GM23338 (cell line): ENCODE results near the gene C3orf49. TPM values are rescaled to one million over a fixed set of nuclear protein-coding genes. Genes with fewer than 3 reads are reported as not detected.

Source experiments
- ATAC-seq: fragments of 200-7000 bp; cut with Tn5 transposase; 3 replicates; pipeline ENCODE4 v1.9.1; 2020
- DNase-seq: peaks from one replicate; pipeline ENCODE4 v3.0.0-alpha.2; 2015; ENCODE audit warnings: low spot score
- H2AFZ ChIP-seq: fragments of 200-600 bp; sonication (generic); 2 replicates; pipeline ENCODE4 v1.8.0; 2016; ENCODE audit warnings: antibody characterized with exemption, mild to moderate bottlenecking, moderate library complexity
- H3F3A ChIP-seq: fragments of 200-600 bp; sonication (generic); replicated peaks from 2 replicates; pipeline ENCODE4 v1.8.0; 2017; ENCODE audit warnings: antibody characterized with exemption, mixed run types, low read depth
- H3K27ac ChIP-seq: fragments of 200-600 bp; sonication (generic); 2 replicates; pipeline ENCODE4 v1.6.1; 2016; ENCODE audit warnings: low read depth
- H3K27me3 ChIP-seq: fragments of 200-600 bp; sonication (generic); 2 replicates; pipeline ENCODE4 v1.8.0; 2016; ENCODE audit warnings: mild to moderate bottlenecking, mixed run types, moderate library complexity; ENCODE audit not compliant: insufficient read depth
- H3K36me3 ChIP-seq: fragments of 200-600 bp; sonication (generic); 2 replicates; pipeline ENCODE4 v1.8.0; 2016; ENCODE audit warnings: mild to moderate bottlenecking; ENCODE audit not compliant: insufficient read depth
- H3K4me1 ChIP-seq: fragments of 200-600 bp; sonication (generic); 2 replicates; pipeline ENCODE4 v1.8.0; 2016; ENCODE audit warnings: mild to moderate bottlenecking, moderate library complexity; ENCODE audit not compliant: insufficient read depth
- H3K4me2 ChIP-seq: fragments of 200-600 bp; sonication (generic); 2 replicates; pipeline ENCODE4 v1.7.1; 2017; ENCODE audit warnings: mixed run types
- H3K4me3 ChIP-seq: fragments of 200-600 bp; sonication (generic); 2 replicates; pipeline ENCODE4 v1.6.1; 2016; ENCODE audit warnings: mixed run types
- H3K79me2 ChIP-seq: fragments of 200-600 bp; sonication (generic); replicated peaks from 2 replicates; pipeline ENCODE4 v1.8.0; 2017; ENCODE audit warnings: mild to moderate bottlenecking; ENCODE audit not compliant: insufficient read depth
- H3K9me2 ChIP-seq: fragments of 200-600 bp; sonication (generic); 2 replicates; pipeline ENCODE4 v1.8.0; 2017; ENCODE audit not compliant: insufficient read depth
- H4K20me1 ChIP-seq: fragments of 200-600 bp; sonication (generic); replicated peaks from 2 replicates; pipeline ENCODE4 v1.8.0; 2017; ENCODE audit warnings: mild to moderate bottlenecking; ENCODE audit not compliant: insufficient read depth
- H3K27ac Mint-ChIP-seq: 2 replicates; pipeline ENCODE4 v1.8.0; 2020; ENCODE audit warnings: inconsistent platforms, mild to moderate bottlenecking, moderate library complexity, mixed read lengths
- H3K27me3 Mint-ChIP-seq: 3 replicates; pipeline ENCODE4 v1.8.0; 2022; ENCODE audit warnings: low read depth, mild to moderate bottlenecking, moderate library complexity, mixed read lengths, inconsistent platforms; ENCODE audit not compliant: insufficient read depth, poor library complexity
- H3K36me3 Mint-ChIP-seq: 3 replicates; pipeline ENCODE4 v1.8.0; 2021; ENCODE audit warnings: low read depth, mild to moderate bottlenecking, inconsistent platforms, moderate library complexity, mixed read lengths
- H3K4me1 Mint-ChIP-seq: 3 replicates; pipeline ENCODE4 v1.8.0; 2020; ENCODE audit warnings: mild to moderate bottlenecking, inconsistent platforms, mixed read lengths
- H3K4me3 Mint-ChIP-seq: 3 replicates; pipeline ENCODE4 v1.8.0; 2021; ENCODE audit warnings: moderate library complexity, mild to moderate bottlenecking, inconsistent platforms, mixed read lengths
- H3K9me3 Mint-ChIP-seq: 3 replicates; pipeline ENCODE4 v1.8.0; 2020; ENCODE audit warnings: moderate library complexity, mild to moderate bottlenecking, inconsistent platforms, mixed read lengths
- CREB1 ChIP-seq: fragments of 250-450 bp; sonication (Bioruptor Pico); IDR thresholded peaks from 2 replicates; pipeline ENCODE4 v1.5.0; 2020; ENCODE audit warnings: low read depth, mild to moderate bottlenecking, moderate library complexity
- ETS1 ChIP-seq: IDR thresholded peaks from 2 replicates; pipeline ENCODE4 v1.6.1; 2016; ENCODE audit warnings: antibody characterized with exemption
- EZH2phosphoT487 ChIP-seq: fragments of 200-600 bp; sonication (generic); IDR thresholded peaks from one replicate; pipeline ENCODE4 v1.8.1; 2018; ENCODE audit warnings: antibody characterized with exemption; ENCODE audit not compliant: unreplicated experiment
- JUNB ChIP-seq: IDR thresholded peaks from one replicate; pipeline ENCODE4 v1.6.1; 2016; ENCODE audit warnings: antibody characterized with exemption; ENCODE audit not compliant: unreplicated experiment
- POLR2AphosphoS5 ChIP-seq: IDR thresholded peaks from 2 replicates; pipeline ENCODE4 v1.6.1; 2016; ENCODE audit warnings: antibody characterized with exemption, low read depth
- REST ChIP-seq: IDR thresholded peaks from one replicate; pipeline ENCODE4 v1.6.1; 2018; ENCODE audit warnings: antibody characterized with exemption; ENCODE audit not compliant: unreplicated experiment
- STAT1 ChIP-seq: IDR thresholded peaks from one replicate; pipeline ENCODE4 v1.6.1; 2016; ENCODE audit warnings: antibody characterized with exemption; ENCODE audit not compliant: unreplicated experiment
- ZNF331 ChIP-seq: fragments of 250-450 bp; sonication (Bioruptor Pico); IDR thresholded peaks from 2 replicates; pipeline ENCODE4 v1.5.0; 2020; ENCODE audit warnings: low read depth, mild to moderate bottlenecking, moderate library complexity
- ZNF462 ChIP-seq: fragments of 250-450 bp; sonication (Bioruptor Pico); IDR thresholded peaks from 2 replicates; pipeline ENCODE4 v1.5.0; 2020; ENCODE audit warnings: mild to moderate bottlenecking, moderate library complexity
- polyA plus RNA-seq: library from polyadenylated mRNA; unstranded; fragments of >200 nt; fragmentation: Nextera tagmentation; extraction: Ambion mirVana; gene quantifications from 2 replicates; pipeline ENCODE4 v1.2.1, GENCODE V29; 2016
- total RNA-seq: library from RNA; depleted of rRNA; stranded (reverse); fragments of >200 nt; shearing (Covaris generic); gene quantifications from 2 replicates; pipeline ENCODE4 v1.2.3, GENCODE V29; 2014

C3orf49 gene
- total and polyA plus RNA-seq, 2 experiments from 2014 or later = 0.23 TPM; not detected in 1

- H3K9me2 ChIP-seq = no peaks in the 10 kb centered on the region
- H3K4me2 ChIP-seq = no peak overlapping the region
- peaks cover 7% of the 10 kb centered on the region; the same call in 1 of the 2 replicates for H4K20me1 ChIP-seq
- ATAC-seq (no peak), DNase-seq (no peak)
- no peaks in the 10 kb centered on the region for H3K36me3 ChIP-seq
- no peaks in the 10 kb centered on the region for H3F3A ChIP-seq
- no peak overlapping the region for H3K4me3 ChIP-seq
- no peaks in the 10 kb centered on the region for H3K9me3 Mint-ChIP-seq
- H3K79me2 ChIP-seq = peaks cover 9% of the 10 kb centered on the region
- peaks cover 23% of the 10 kb centered on the region for H3K4me1 Mint-ChIP-seq
- H3K4me3 Mint-ChIP-seq = no peak overlapping the region
- H3K4me1 ChIP-seq = peaks cover 8% of the 10 kb centered on the region
- peaks cover 11% of the 10 kb centered on the region; the same call in 2 of the 3 replicates for H3K36me3 Mint-ChIP-seq
- H3K27me3 ChIP-seq = no peaks in the 10 kb centered on the region
- no peak for TF ChIP-seq ZNF462
- no peak for TF ChIP-seq JUNB
- TF ChIP-seq REST = no peak
- no peak for TF ChIP-seq EZH2phosphoT487
- TF ChIP-seq POLR2AphosphoS5 = no peak
- TF ChIP-seq ZNF331 (CRISPR knock-in tag) = no peak
- no peak for TF ChIP-seq STAT1
- no peak for TF ChIP-seq CREB1 (CRISPR knock-in tag)
- TF ChIP-seq ETS1 = no peak
- H3K27ac ChIP-seq = no peak overlapping the region
- H2AFZ ChIP-seq = no peak overlapping the region
- no peak overlapping the region for H3K27ac Mint-ChIP-seq
- peaks cover 1% of the 10 kb centered on the region for H3K27me3 Mint-ChIP-seq
Observed at GRCh38 chr3:63896332-63897030, 77.4 kb downstream of the C3orf49 start.
